Parathyroid adenoma (tissue), 2 donors: Measurements from ENCODE around the gene PCDHA1.

Source experiments
- H2AFZ ChIP-seq: fragments of 300-600 bp; sonication (generic); one replicate; pipeline ENCODE4 v1.7.0; 2017; ENCODE audit warnings: antibody characterized with exemption, mild to moderate bottlenecking
- H3K27ac ChIP-seq: fragments of 300-600 bp; sonication (generic); one replicate; pipeline ENCODE4 v1.7.0; 2017
- H3K27me3 ChIP-seq: fragments of 300-600 bp; sonication (generic); one replicate; pipeline ENCODE4 v1.7.0; 2017; ENCODE audit warnings: low read length; ENCODE audit not compliant: control insufficient read depth, insufficient read depth
- H3K36me3 ChIP-seq: fragments of 300-600 bp; sonication (generic); one replicate; pipeline ENCODE4 v1.7.0; 2017; ENCODE audit warnings: low read length; ENCODE audit not compliant: control insufficient read depth, insufficient read depth
- H3K4me1 ChIP-seq: fragments of 300-600 bp; sonication (generic); one replicate; pipeline ENCODE4 v1.7.0; 2017; ENCODE audit warnings: control low read depth
- H3K4me2 ChIP-seq: fragments of 300-600 bp; sonication (generic); one replicate; pipeline ENCODE4 v1.7.0; 2017; ENCODE audit warnings: low read length
- H3K4me3 ChIP-seq: fragments of 300-600 bp; sonication (generic); one replicate; pipeline ENCODE4 v1.7.0; 2017; ENCODE audit warnings: low read depth, low read length
- H3K79me2 ChIP-seq: fragments of 300-600 bp; sonication (generic); one replicate; pipeline ENCODE4 v1.7.0; 2017; ENCODE audit warnings: control low read depth
- H3K9ac ChIP-seq: fragments of 300-600 bp; sonication (generic); one replicate; pipeline ENCODE4 v1.7.0; 2017; ENCODE audit warnings: mild to moderate bottlenecking
- H3K9me3 ChIP-seq: fragments of 300-600 bp; sonication (generic); one replicate; pipeline ENCODE4 v1.7.0; 2017; ENCODE audit warnings: low read length; ENCODE audit not compliant: control insufficient read depth
- CTCF ChIP-seq: fragments of 300-600 bp; sonication (generic); IDR thresholded peaks from one replicate; pipeline ENCODE4 v1.7.0; 2017; ENCODE audit warnings: antibody characterized with exemption, mild to moderate bottlenecking
- donor health status: primary hyperparathyroidism.

The PCDHA1 gene

DNA sequence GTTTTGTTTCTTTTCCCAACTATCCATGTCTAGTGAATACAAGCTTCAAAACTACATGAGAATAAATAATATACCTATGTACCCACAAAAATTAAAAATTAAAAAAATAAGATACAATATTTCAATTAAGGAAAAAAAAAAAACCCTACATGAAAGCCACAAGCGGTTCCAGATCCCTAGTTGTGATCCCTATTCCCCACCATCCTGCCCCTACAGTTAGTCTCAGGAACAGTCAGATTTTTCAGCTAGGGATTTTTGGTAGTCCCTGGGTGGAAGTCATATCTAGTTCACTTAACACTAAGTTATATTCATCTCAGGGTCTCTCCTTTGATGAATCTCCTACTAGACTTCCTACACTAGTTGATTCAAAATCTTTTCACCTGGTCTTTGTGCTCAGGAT, 246.7 kb downstream of the PCDHA1 start:
- Histone ChIP-seq H2AFZ (no peak overlapping the region), H3K36me3 (no peaks in the 10 kb centered on the region), H3K79me2 (no peaks in the 10 kb centered on the region), H3K9me3 (no peaks in the 10 kb centered on the region), H3K4me1 (no peaks in the 10 kb centered on the region), H3K27ac (no peak overlapping the region), H3K9ac (no peak overlapping the region), H3K4me2 (no peak overlapping the region), H3K27me3 (no peaks in the 10 kb centered on the region), H3K4me3 (no peak overlapping the region)
- no peak for TF ChIP-seq CTCF

DNA sequence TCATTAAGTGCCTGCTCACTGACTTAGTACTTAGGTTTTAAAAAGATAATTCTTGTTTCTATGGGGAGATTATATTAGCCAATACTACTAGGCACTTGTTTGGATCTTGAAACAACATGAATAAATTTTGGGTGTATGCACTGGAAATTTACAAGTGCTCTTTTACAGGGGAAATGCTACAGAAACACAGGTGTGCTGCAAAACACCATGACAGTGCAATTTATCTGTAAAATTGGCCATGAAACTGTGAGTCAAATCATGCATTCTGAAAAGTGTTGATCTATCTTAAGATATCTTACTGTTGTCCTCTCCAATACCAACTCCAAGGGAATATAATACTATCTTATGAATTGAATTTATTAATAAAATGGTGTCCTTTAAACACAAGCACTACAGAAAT, 253.1 kb downstream of the PCDHA1 start:
- no peaks in the 10 kb centered on the region for H3K79me2 ChIP-seq
- H3K4me2 ChIP-seq = no peak overlapping the region
- H2AFZ ChIP-seq = no peak overlapping the region
- H3K27me3 ChIP-seq = no peaks in the 10 kb centered on the region
- no peak overlapping the region for H3K9ac ChIP-seq
- no peak for TF ChIP-seq CTCF
- H3K4me3 ChIP-seq = no peak overlapping the region
- H3K9me3 ChIP-seq = no peaks in the 10 kb centered on the region
- no peak overlapping the region for H3K27ac ChIP-seq
- H3K4me1 ChIP-seq = peaks cover 8% of the 10 kb centered on the region
- H3K36me3 ChIP-seq = no peaks in the 10 kb centered on the region

DNA sequence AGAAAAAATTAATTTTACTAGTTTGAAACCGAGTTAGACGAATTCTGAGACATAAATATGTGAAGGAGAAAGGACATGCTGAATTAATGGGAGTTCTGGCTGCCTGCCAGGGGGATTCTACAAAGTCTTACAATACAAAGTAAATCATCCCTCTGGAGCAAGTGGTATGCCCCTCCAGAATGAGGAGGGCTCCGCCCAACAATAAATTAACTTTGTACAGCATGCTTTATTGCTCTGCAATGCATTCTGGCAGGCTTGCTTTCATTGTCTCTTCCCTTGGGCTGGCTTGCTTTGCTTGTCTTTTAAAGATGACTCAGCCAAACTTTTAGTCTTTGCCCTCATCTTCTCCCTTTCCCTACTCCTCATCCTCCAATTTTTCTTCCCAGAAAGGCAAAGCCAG, 253.6 kb downstream of the PCDHA1 start:
- Histone ChIP-seq H3K36me3 (no peaks in the 10 kb centered on the region), H3K4me2 (peak overlapping the region; percentile 80), H3K27ac (peak overlapping the region; percentile 96), H3K9me3 (no peaks in the 10 kb centered on the region), H3K27me3 (no peaks in the 10 kb centered on the region), H3K4me3 (no peak overlapping the region), H2AFZ (peak overlapping the region; percentile 83), H3K79me2 (no peaks in the 10 kb centered on the region), H3K9ac (no peak overlapping the region), H3K4me1 (peaks cover 8% of the 10 kb centered on the region)
- TF ChIP-seq CTCF = no peak

DNA sequence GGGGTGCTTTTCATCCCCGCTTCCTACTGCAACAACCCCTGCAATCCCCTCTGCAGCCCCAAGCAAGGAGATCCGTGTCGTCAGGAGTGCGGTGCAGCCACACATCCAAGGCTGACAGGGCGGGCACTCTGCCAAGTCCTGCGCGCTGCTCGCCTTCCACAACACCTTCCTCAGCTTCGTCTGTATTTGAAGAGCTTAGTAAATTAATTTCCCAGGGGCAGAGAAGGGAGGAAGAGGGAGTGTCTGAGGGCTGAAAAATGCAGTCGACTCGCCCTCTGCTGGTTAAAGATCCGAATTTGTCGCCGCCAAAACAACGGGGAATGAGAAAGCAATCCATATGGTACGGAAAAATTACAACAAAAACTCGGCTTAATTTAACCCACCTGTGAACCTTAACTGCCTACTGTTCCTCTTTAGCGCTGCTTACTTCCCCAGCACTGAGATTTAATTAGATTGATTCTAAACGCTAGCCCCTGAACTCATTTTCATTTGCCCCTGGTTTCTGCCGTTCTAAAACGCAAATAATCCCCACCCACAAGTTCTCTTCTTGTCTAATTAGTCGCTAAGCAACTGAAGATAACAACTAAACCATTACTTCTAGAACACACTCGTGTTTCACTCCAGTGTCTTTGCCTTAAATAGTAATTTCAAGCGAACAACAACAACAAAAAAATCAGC, 254.3 kb downstream of the PCDHA1 start:
- Histone ChIP-seq H3K4me3 (peak overlapping the region; percentile 80), H3K36me3 (no peaks in the 10 kb centered on the region), H3K9ac (peak overlapping the region; percentile 55), H3K79me2 (no peaks in the 10 kb centered on the region), H3K27me3 (no peaks in the 10 kb centered on the region), H2AFZ (peak overlapping the region; percentile 83), H3K9me3 (no peaks in the 10 kb centered on the region), H3K4me2 (peak overlapping the region; percentile 80), H3K4me1 (peaks cover 8% of the 10 kb centered on the region), H3K27ac (peak overlapping the region; percentile 96)
- peak; percentile 72 for TF ChIP-seq CTCF
